Nephron progenitor cell (in vitro differentiated cells): Measurements from ENCODE around the gene ADAM23.

ENCODE experiments used
- DNase-seq: peaks from one replicate; pipeline ENCODE4 v3.0.0; 2021
- H3K27ac Mint-ChIP-seq: 2 replicates; pipeline ENCODE4 v1.8.0; 2021; ENCODE audit warnings: mild to moderate bottlenecking, moderate library complexity, mixed read lengths
- H3K27me3 Mint-ChIP-seq: 2 replicates; pipeline ENCODE4 v1.8.0; 2021; ENCODE audit warnings: mild to moderate bottlenecking, low read depth, mixed read lengths; ENCODE audit not compliant: poor library complexity
- H3K36me3 Mint-ChIP-seq: 2 replicates; pipeline ENCODE4 v1.8.0; 2021; ENCODE audit warnings: low read depth, mixed read lengths
- H3K4me1 Mint-ChIP-seq: 2 replicates; pipeline ENCODE4 v1.8.0; 2021; ENCODE audit warnings: mixed read lengths
- H3K4me3 Mint-ChIP-seq: 2 replicates; pipeline ENCODE4 v1.8.0; 2021; ENCODE audit warnings: mild to moderate bottlenecking, moderate library complexity, mixed read lengths
- H3K9me3 Mint-ChIP-seq: 2 replicates; pipeline ENCODE4 v1.8.0; 2021; ENCODE audit warnings: mild to moderate bottlenecking, moderate library complexity, mixed read lengths
- TF ChIP-seq, protein P1 (sequence below): fragments of 200-600 bp; sonication (generic); IDR thresholded peaks from 2 replicates; pipeline ENCODE4 v1.5.0; 2021; ENCODE audit warnings: antibody characterized with exemption

The ADAM23 gene

DNA sequence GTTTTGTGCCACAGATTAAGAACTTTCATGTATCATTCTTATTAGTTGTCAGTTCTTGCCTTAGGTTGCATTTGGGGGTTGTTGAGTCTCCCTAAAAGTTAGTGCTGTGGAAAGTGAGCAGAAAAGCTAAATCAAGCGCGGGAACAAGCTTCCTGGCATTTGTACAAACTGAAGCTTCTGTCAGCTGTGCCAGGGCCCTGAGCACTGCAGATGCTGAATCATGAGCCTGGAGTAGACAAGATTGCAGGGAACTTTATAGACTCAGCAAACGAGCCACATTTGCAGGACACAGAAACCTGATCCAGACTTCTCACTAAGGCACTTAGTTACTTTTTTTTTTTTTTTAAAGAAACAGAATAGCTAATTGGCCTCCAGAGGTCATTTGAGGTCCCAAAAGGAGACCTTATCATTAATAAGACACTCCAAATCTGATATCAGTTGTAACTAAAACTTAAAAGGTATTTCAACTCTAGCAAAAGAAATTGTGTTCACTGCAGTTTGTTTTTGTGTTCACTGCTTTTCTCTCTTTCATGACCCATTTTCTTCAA lies 88.7 kb downstream of the ADAM23 start:
- Mint-ChIP-seq H3K27me3 (no peaks in the 10 kb centered on the region), H3K4me3 (no peak overlapping the region), H3K4me1 (peaks cover 27% of the 10 kb centered on the region), H3K36me3 (no peaks in the 10 kb centered on the region), H3K27ac (peak overlapping the region; percentile 93), H3K9me3 (no peaks in the 10 kb centered on the region)
- TF ChIP-seq, protein P1, sequence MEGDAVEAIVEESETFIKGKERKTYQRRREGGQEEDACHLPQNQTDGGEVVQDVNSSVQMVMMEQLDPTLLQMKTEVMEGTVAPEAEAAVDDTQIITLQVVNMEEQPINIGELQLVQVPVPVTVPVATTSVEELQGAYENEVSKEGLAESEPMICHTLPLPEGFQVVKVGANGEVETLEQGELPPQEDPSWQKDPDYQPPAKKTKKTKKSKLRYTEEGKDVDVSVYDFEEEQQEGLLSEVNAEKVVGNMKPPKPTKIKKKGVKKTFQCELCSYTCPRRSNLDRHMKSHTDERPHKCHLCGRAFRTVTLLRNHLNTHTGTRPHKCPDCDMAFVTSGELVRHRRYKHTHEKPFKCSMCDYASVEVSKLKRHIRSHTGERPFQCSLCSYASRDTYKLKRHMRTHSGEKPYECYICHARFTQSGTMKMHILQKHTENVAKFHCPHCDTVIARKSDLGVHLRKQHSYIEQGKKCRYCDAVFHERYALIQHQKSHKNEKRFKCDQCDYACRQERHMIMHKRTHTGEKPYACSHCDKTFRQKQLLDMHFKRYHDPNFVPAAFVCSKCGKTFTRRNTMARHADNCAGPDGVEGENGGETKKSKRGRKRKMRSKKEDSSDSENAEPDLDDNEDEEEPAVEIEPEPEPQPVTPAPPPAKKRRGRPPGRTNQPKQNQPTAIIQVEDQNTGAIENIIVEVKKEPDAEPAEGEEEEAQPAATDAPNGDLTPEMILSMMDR = no peak
- DNase-seq = no peak

- Mint-ChIP-seq H3K9me3 (no peaks in the 10 kb centered on the region), H3K36me3 (no peaks in the 10 kb centered on the region), H3K4me1 (peaks cover 27% of the 10 kb centered on the region), H3K27me3 (no peaks in the 10 kb centered on the region), H3K4me3 (no peak overlapping the region), H3K27ac (no peak overlapping the region)
- TF ChIP-seq, protein P1 = no peak
- DNase-seq = no peak
These were observed 90.6 kb downstream of the ADAM23 start for GRCh38 chr2:206533977-206534376.

DNA sequence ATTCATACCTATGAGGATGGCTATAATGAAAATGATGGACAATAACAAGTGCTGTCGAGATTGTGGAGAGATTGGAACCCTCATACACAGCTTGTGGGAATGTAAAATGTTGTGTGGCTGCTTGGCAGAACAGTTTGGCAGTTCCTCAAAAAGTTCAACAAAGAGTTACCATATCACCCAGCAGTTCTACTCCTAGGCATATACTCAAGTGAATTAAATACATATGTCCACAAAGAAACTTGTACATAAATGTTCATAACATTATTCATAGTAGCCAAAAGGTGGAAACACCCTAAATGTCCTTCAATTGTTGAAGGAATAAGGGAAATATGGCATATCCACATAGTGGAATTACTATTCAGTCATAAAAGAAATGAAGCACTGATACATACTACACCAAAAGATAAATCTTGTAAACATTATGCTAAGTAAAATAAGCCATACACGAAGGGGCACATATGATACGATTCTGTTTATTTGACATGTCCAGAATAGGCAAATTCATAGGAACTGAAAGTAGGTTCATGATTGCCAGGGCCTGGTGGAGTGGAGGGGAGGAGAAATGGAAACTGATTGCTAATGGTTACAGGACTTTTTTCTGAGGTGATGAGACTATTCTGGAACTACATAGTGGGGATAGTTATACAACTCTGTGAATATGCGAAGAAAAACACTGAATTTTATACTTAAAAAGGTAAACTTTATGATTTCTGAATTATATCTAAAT lies 92.1 kb downstream of the ADAM23 start:
- Mint-ChIP-seq H3K27ac (no peak overlapping the region), H3K9me3 (no peaks in the 10 kb centered on the region), H3K4me1 (peaks cover 23% of the 10 kb centered on the region), H3K4me3 (no peak overlapping the region), H3K36me3 (no peaks in the 10 kb centered on the region), H3K27me3 (no peaks in the 10 kb centered on the region)
- TF ChIP-seq, protein P1 = no peak
- no peak for DNase-seq

GRCh38 chr2:206540757-206541156 lies 97.4 kb downstream of the ADAM23 start:
- H3K27me3 Mint-ChIP-seq = peaks cover 2% of the 10 kb centered on the region
- H3K4me3 Mint-ChIP-seq = no peak overlapping the region
- no peaks in the 10 kb centered on the region for H3K4me1 Mint-ChIP-seq
- no peak for DNase-seq
- TF ChIP-seq, protein P1 = no peak
- H3K9me3 Mint-ChIP-seq = no peaks in the 10 kb centered on the region
- peaks cover 4% of the 10 kb centered on the region for H3K36me3 Mint-ChIP-seq
- H3K27ac Mint-ChIP-seq = no peak overlapping the region

DNA sequence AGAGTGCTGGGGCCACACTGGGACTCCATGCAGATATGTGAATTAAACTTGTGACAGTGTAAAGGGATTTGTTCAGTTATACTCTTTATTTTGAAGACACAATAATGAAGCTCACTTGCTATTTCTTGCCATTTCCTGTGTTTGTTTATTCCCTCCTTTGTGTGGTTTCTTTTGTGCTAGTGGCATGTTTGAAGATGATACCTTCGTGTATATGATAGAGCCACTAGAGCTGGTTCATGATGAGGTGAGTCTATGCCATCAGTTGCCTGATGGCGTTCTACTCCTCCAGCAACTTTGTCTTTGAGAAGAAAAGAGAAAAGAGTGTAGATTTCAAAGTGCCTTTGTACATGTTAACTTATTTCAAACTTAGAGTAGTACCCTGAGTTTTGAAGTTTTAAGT lies 99.7 kb downstream of the ADAM23 start:
- H3K36me3 Mint-ChIP-seq = peaks cover 4% of the 10 kb centered on the region
- no peak for DNase-seq
- TF ChIP-seq, protein P1 = no peak
- no peaks in the 10 kb centered on the region for H3K9me3 Mint-ChIP-seq
- peak overlapping the region; percentile 58 for H3K27ac Mint-ChIP-seq
- H3K4me1 Mint-ChIP-seq = no peaks in the 10 kb centered on the region
- peaks cover 2% of the 10 kb centered on the region for H3K27me3 Mint-ChIP-seq
- no peak overlapping the region for H3K4me3 Mint-ChIP-seq

DNA sequence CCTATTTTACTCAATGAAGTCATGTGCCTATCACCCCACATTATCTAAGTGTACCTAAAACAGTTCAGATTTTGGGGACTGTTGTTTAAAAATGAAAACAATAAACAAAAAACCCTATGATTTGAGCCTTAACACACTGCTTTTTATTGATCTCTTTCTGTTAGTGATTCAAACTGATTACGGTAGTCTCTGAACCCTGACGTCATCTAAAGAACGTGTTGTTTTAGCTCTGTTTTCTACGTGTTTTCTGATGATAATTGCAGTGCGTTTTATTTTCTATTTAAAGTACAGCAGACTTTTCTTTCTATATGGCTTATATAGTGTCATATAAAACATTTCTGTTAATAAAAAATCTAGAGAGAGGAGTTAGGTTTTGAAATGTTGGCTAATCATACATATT lies 105.1 kb downstream of the ADAM23 start:
- no peak for DNase-seq
- TF ChIP-seq, protein P1 = no peak
- no peaks in the 10 kb centered on the region for H3K4me1 Mint-ChIP-seq
- peaks cover 4% of the 10 kb centered on the region for H3K36me3 Mint-ChIP-seq
- H3K4me3 Mint-ChIP-seq = no peak overlapping the region
- H3K27ac Mint-ChIP-seq = no peak overlapping the region
- peaks cover 2% of the 10 kb centered on the region for H3K27me3 Mint-ChIP-seq
- no peaks in the 10 kb centered on the region for H3K9me3 Mint-ChIP-seq
